GM12878 (cell line): Measurements from ENCODE around the gene STON1. TPM values are rescaled to one million over a fixed set of nuclear protein-coding genes. Genes with fewer than 3 reads are reported as not detected.

ENCODE experiments used
- ATAC-seq: fragments of 200-7000 bp; cut with Tn5 transposase; 3 replicates; pipeline ENCODE4 v1.9.1; 2020; ENCODE audit warnings: mild to moderate bottlenecking, moderate library complexity
- BruUV-seq: library from RNA; stranded (reverse); fragments of 400-500 nt; replicated peaks from 2 replicates; lab custom pipeline; 2021; lab: Mats Ljungman, UMichigan
- CTCF ChIA-PET: fragments of 300-600 bp; sonication (Branson Sonifier 250); formaldehyde crosslinking; extraction: SDS; loops from one replicate; lab custom pipeline; 2021; ENCODE audit warnings: inconsistent platforms; lab: Yijun Ruan, JAX
- POLR2A ChIA-PET: fragments of 350-600 bp; formaldehyde crosslinking; extraction: SDS; loops from one replicate; lab custom pipeline; 2021; ENCODE audit warnings: inconsistent platforms; lab: Charles Lee
- RAD21 ChIA-PET: fragments of 300-600 bp; sonication (Branson Sonifier 250); formaldehyde crosslinking; loops from one replicate; lab custom pipeline; 2023; ENCODE audit warnings: antibody characterized with exemption; ENCODE audit not compliant: unreplicated experiment; lab: Charles Lee
- SMC1A ChIA-PET: fragments of 300-600 bp; sonication (Branson Sonifier 250); formaldehyde crosslinking; loops from one replicate; lab custom pipeline; 2023; ENCODE audit not compliant: unreplicated experiment, uncharacterized antibody; lab: Charles Lee
- DNase-seq: peaks from one replicate; pipeline ENCODE4 v3.0.0-alpha.2; 2011; ENCODE audit warnings: low read depth, low spot score
- FAIRE-seq: peaks from 3 replicates; lab custom pipeline; 2011; peaks lifted over from hg19 to GRCh38; lab: Jason Lieb, UNC
- H2AFZ ChIP-seq: 2 replicates; pipeline ENCODE4 v1.6.0; 2011; ENCODE audit warnings: low read depth, low read length, control low read depth; ENCODE audit not compliant: control insufficient read depth
- H3K27ac ChIP-seq: 2 replicates; pipeline ENCODE4 v1.5.1; 2011; ENCODE audit warnings: control low read depth; ENCODE audit not compliant: control insufficient read depth, insufficient read depth
- H3K27me3 ChIP-seq, 2 experiments: replicated peaks in 1 of 2; 2 replicates each; pipeline versions ENCODE4 v1.6.0 to v1.6.1; 2011; ENCODE audit warnings: low read length in 1 of 2; ENCODE audit not compliant: control insufficient read depth in 2 of 2, insufficient read depth in 2 of 2
- H3K36me3 ChIP-seq, 2 experiments: 2 replicates each; pipeline ENCODE4 v1.5.1; 2011; ENCODE audit warnings: low read length in 1 of 2; ENCODE audit not compliant: control insufficient read depth in 2 of 2, insufficient read depth in 2 of 2
- H3K4me1 ChIP-seq: 2 replicates; pipeline ENCODE4 v1.6.1; 2011; ENCODE audit warnings: mild to moderate bottlenecking, low read length, moderate library complexity, mixed read lengths; ENCODE audit not compliant: control insufficient read depth, insufficient read depth
- H3K4me2 ChIP-seq: 2 replicates; pipeline ENCODE4 v1.6.0; 2011; ENCODE audit warnings: control low read depth; ENCODE audit not compliant: control insufficient read depth, insufficient read depth
- H3K4me3 ChIP-seq: fragments of 200-600 bp; sonication (generic); 2 replicates; pipeline ENCODE4 v1.5.1; 2016
- H3K79me2 ChIP-seq: 2 replicates; pipeline ENCODE4 v1.6.0; 2011; ENCODE audit warnings: low read length; ENCODE audit not compliant: control insufficient read depth, insufficient read depth
- H3K9ac ChIP-seq: 2 replicates; pipeline ENCODE4 v1.8.0; 2011; ENCODE audit warnings: low read length, control low read depth, mixed read lengths; ENCODE audit not compliant: control insufficient read depth, insufficient read depth
- H3K9me3 ChIP-seq: replicated peaks from 3 replicates; pipeline ENCODE4 v1.5.1; 2011; ENCODE audit warnings: mild to moderate bottlenecking, low read length; ENCODE audit not compliant: control insufficient read depth, insufficient read depth
- H4K20me1 ChIP-seq: 2 replicates; pipeline ENCODE4 v1.6.0; 2011; ENCODE audit not compliant: control insufficient read depth, insufficient read depth
- ZBTB11 ChIP-seq: fragments of 450-650 bp; formaldehyde crosslinking; IDR thresholded peaks from 2 replicates; pipeline ENCODE4 v1.5.0; 2022; ENCODE audit warnings: mild to moderate bottlenecking, missing genetic modification characterization
- WGBS: methylation state at CpG from one replicate; pipeline ENCODE4 v1.1.6; 2016; ENCODE audit warnings: low lambda C conversion rate; ENCODE audit not compliant: insufficient replicate concordance, insufficient coverage; ENCODE audit errors: missing lambda C conversion rate; 5-methylcytosine and 5-hydroxymethylcytosine counted together
- in situ Hi-C: fragments of 300-500 bp; cut with MboI; formaldehyde crosslinking; loops from 9 replicates; pipeline ENCODE4 v1.14.3; 2018; ENCODE audit warnings: mixed read lengths
- intact Hi-C: fragments of 100-400 bp; cut with micrococcal nuclease; formaldehyde crosslinking; loops from one replicate; pipeline ENCODE4 v1.14.2; 2022; ENCODE audit not compliant: unreplicated experiment
- polyA plus RNA-seq, 11 experiments: library from polyadenylated mRNA; depleted of rRNA in 4 of 11; unstranded in 6 of 11; stranded (reverse) in 5 of 11; fragments of >200 nt; fragmentation: Nextera tagmentation in 4 of 11; fragmentation: Illumina TruSeq in 1 of 11; extraction: Ambion mirVana in 4 of 11; extraction: Trizol in 1 of 11; gene quantifications; 1 replicate in 1 of 11; 2 replicates in 10 of 11; pipeline versions ENCODE4 v1.2.1 to v1.2.3, GENCODE V29; 2011 to 2016; ENCODE audit warnings: inconsistent platforms in 2 of 11, missing spikeins in 2 of 11, low read depth in 1 of 11
- total RNA-seq, 4 experiments: library from RNA; depleted of rRNA in 3 of 4; stranded (reverse); fragments of >200 nt in 3 of 4; fragmentation: Illumina TruSeq in 1 of 4; extraction: Trizol in 1 of 4; gene quantifications; 2 replicates each; pipeline versions ENCODE4 v1.2.1 to v1.2.3, GENCODE V29; 2013 to 2021

STON1 gene
- total and polyA plus RNA-seq, 10 of the 15 experiments (the other 5 are each of a cell fraction or from before 2014, with no cell fraction given), result 0.11 to 0.90 (median 0.22) TPM; not detected in 2

- CTCF ChIA-PET, result interaction anchor here (1.0 kb wide), 1 partner anchor 14 kb away, joined by 3 read pairs; no protein-coding TSS in a partner anchor
- FAIRE-seq, result no peak
- DNase-seq, result no peak
Observed at GRCh38 chr2:48525269-48525943, 4.5 kb upstream of the STON1 start.

More at GRCh38 chr2:48525269-48525943, 4.5 kb upstream of the STON1 start:
- no peak for TF ChIP-seq ZBTB11
- TF ChIP-seq, all 136 proteins: peak for 0
- in situ Hi-C loops (no loop called here), intact Hi-C loops (no loop called here)
- no peak overlapping the region for H3K27ac ChIP-seq
- no TSS peak for BruUV-seq
- POLR2A ChIA-PET, result interaction anchor here (0.6 kb wide), 1 partner anchor 10 kb away, joined by 3 read pairs; no protein-coding TSS in a partner anchor
- H3K27me3 ChIP-seq, result no peaks in the 10 kb centered on the region; a peak in 1 of 4 replicates
- H2AFZ ChIP-seq, result no peak overlapping the region
- no peaks in the 10 kb centered on the region for H3K79me2 ChIP-seq
- ATAC-seq, result no peak
- WGBS, result 93% methylated on average over 11 of the region's 11 CpGs
- no peak overlapping the region for H3K4me3 ChIP-seq
- no peaks in the 10 kb centered on the region; a peak in 3 of 4 replicates for H3K36me3 ChIP-seq
- H3K9ac ChIP-seq, result no peak overlapping the region
- no peak overlapping the region for H3K4me2 ChIP-seq
- SMC1A ChIA-PET, result no interaction called here
- RAD21 ChIA-PET, result no interaction called here
- H3K9me3 ChIP-seq, result no peaks in the 10 kb centered on the region
- no peaks in the 10 kb centered on the region for H3K4me1 ChIP-seq
- H4K20me1 ChIP-seq, result no peaks in the 10 kb centered on the region
